ENCODE data around the gene MIEN1. TPM values are rescaled to one million over a fixed set of nuclear protein-coding genes. Genes with fewer than 3 reads are reported as not detected.

Gene MIEN1
- total RNA-seq, 4 donors from 2014 or later: 32.4 to 52.7 (median 46.4) TPM

DNA sequence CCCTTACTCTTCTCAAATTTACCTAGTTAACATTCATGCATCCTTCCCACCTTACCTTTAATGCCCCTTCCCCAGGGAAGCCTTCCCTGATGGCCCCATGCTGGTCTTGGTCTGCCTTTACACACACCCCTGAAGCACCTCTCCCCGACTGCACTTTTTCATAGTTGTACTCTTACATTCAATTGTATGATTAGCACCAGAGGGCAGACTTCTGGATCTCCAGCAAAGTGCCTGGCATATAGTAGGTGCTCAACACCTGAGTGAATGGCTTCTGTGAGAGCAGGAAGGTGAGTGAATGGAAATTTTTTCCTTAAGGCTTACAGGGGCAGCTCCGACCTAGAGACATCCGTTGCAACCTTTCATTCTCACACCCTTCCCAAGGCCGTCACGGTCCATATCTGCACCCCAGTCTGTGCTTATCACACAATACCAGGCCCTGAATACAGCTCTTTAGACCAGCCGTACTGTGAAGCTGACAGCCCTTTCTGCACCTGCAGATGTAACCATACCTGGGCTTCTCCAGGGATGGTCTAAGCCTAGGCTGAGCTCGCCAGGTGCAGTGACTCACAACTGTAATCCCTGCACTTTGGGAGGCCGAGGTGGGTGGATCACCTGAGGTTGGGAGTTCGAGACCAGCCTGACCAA lies 46.9 kb downstream of the MIEN1 start:
- TF ChIP-seq, protein P1, sequence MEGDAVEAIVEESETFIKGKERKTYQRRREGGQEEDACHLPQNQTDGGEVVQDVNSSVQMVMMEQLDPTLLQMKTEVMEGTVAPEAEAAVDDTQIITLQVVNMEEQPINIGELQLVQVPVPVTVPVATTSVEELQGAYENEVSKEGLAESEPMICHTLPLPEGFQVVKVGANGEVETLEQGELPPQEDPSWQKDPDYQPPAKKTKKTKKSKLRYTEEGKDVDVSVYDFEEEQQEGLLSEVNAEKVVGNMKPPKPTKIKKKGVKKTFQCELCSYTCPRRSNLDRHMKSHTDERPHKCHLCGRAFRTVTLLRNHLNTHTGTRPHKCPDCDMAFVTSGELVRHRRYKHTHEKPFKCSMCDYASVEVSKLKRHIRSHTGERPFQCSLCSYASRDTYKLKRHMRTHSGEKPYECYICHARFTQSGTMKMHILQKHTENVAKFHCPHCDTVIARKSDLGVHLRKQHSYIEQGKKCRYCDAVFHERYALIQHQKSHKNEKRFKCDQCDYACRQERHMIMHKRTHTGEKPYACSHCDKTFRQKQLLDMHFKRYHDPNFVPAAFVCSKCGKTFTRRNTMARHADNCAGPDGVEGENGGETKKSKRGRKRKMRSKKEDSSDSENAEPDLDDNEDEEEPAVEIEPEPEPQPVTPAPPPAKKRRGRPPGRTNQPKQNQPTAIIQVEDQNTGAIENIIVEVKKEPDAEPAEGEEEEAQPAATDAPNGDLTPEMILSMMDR (IDR thresholded peaks at IDR 0.05; ENCODE audit: low read depth): no peak

DNA sequence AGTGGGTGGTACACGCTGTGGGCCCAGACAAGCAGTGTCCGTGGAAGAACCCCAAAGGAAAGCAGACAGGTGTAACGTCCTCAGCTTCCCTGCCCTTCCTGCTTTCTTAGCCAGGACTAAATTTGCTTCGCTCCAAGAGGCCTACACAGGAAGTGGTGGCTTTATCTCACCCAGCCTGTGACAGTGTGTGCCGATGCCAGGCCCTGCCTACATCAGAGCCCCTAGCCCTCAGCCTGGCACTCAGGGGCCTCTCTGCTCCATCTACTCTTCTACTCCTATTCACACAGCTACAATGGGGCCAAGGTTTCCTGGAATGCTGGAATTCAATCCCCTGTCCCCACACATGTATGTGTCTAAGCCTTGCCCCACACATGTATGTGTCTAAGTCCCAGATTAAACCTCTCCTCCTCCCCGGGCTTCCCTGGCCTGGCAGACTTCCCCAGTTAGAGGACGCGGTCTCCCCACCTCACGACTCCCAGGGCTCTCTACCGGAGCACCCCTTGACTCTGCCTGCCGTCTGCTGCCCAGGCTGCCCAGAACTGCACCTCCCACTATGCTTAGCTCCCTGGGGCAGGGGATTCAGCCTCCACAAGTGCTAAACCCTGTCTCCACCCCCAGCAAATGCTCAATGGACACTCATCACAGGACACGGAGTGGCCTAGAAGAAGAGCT lies 50.7 kb downstream of the MIEN1 start:
- TF ChIP-seq, protein P1 (IDR thresholded peaks at IDR 0.05; ENCODE audit: low read depth): no peak

Small RNAs within 50 kb of the gene (small RNA-seq; reads per million reads assigned to genes)
- not detected for gene MIR4728

Other genes starting within 250 kb of the MIEN1 start
- gene NEUROD2, start 122.6 kb downstream of the MIEN1 start, total RNA-seq: not detected
- 100 to 1,000 TPM in 1 of 4 donors, 10 to 100 TPM in 3; 16.3 to 100 (median 41.4) TPM for gene PPP1R1B, start 103.6 kb downstream of the MIEN1 start, total RNA-seq
- 10 to 100 TPM; 39.2 to 63.9 (median 43.5) TPM for gene STARD3, start 93.4 kb downstream of the MIEN1 start, total RNA-seq
- gene TCAP, start 65.2 kb downstream of the MIEN1 start, total RNA-seq: 1 to 10 TPM in 1 of 4 donors, under 1 TPM in 2, not detected in 1; 0.33 to 6.8 (median 0.66) TPM
- gene PNMT, start 62.1 kb downstream of the MIEN1 start, total RNA-seq: 1 to 10 TPM; 2.0 to 7.3 (median 4.2) TPM
- gene PGAP3, start 42.5 kb downstream of the MIEN1 start, total RNA-seq: 10 to 100 TPM in 1 of 4 donors, 1 to 10 TPM in 3; 7.6 to 12.8 (median 8.0) TPM
- 10 to 100 TPM in 3 of 4 donors, 1 to 10 TPM in 1; 8.5 to 13.2 (median 12.3) TPM for gene ERBB2, start 30.5 kb downstream of the MIEN1 start, total RNA-seq
- under 1 TPM in 1 of 4 donors, not detected in 3; 0.44 TPM for gene GRB7, start 7.4 kb upstream of the MIEN1 start, total RNA-seq
- gene IKZF3, start 133.8 kb upstream of the MIEN1 start, total RNA-seq: 1 to 10 TPM in 3 of 4 donors, under 1 TPM in 1; 0.98 to 1.9 (median 1.4) TPM
- gene ZPBP2, start 137.7 kb upstream of the MIEN1 start, total RNA-seq: not detected
- 10 to 100 TPM; 15.2 to 80.4 (median 24.3) TPM for gene GSDMB, start 188.1 kb upstream of the MIEN1 start, total RNA-seq
- gene ORMDL3, start 197.1 kb upstream of the MIEN1 start, total RNA-seq: 100 to 1,000 TPM; 145 to 419 (median 200) TPM
- not detected for gene LRRC3C, start 197.2 kb upstream of the MIEN1 start, total RNA-seq
- gene GSDMA, start 232.5 kb upstream of the MIEN1 start, total RNA-seq: 1 to 10 TPM in 3 of 4 donors, not detected in 1; 1.3 to 9.0 (median 7.1) TPM